ENCODE data around the gene EVI2B. TPM values are rescaled to one million over a fixed set of nuclear protein-coding genes. Genes with fewer than 3 reads are reported as not detected.
A peak's percentile ranks its signal among the peaks of the same experiment; 100 is the strongest.

Gene EVI2B
- total RNA-seq, 1 donor = 0.54 TPM

DNA sequence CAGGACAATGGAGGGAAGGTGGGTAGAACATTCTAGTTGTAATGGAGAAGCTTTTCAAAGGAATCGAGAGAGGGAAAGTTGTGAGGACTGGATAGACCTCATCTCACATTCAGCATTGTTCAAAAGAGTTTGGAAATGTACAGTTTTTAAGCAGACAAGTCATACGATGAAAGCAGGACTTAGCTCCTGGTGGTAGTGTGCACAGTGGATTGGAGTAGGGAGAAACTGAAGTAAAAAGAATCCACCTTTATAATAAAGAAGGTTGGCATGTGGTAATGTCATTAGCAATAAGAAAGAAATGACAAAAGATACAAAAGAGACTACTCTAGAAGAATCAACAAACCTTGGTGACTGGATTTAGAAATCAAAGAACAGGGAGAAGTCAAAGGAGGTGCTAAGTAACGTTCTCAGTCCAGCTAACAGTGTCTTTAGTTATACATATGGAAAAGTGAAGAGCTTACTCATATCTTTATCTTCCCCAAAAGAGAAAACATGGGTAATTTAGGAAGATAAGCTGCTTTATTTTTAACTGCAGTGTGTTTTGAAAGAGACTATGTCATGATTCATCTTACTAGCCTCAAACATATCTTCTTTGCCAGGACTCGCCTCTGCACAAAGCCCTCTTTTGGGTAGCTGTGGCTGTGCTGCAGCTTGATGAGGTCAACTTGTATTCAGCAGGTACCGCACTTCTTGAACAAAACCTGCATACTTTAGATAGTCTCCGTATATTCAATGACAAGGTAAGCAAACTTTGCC is 26.2 kb upstream of the EVI2B start:
- TF ChIP-seq, protein P1, sequence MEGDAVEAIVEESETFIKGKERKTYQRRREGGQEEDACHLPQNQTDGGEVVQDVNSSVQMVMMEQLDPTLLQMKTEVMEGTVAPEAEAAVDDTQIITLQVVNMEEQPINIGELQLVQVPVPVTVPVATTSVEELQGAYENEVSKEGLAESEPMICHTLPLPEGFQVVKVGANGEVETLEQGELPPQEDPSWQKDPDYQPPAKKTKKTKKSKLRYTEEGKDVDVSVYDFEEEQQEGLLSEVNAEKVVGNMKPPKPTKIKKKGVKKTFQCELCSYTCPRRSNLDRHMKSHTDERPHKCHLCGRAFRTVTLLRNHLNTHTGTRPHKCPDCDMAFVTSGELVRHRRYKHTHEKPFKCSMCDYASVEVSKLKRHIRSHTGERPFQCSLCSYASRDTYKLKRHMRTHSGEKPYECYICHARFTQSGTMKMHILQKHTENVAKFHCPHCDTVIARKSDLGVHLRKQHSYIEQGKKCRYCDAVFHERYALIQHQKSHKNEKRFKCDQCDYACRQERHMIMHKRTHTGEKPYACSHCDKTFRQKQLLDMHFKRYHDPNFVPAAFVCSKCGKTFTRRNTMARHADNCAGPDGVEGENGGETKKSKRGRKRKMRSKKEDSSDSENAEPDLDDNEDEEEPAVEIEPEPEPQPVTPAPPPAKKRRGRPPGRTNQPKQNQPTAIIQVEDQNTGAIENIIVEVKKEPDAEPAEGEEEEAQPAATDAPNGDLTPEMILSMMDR (IDR thresholded peaks at IDR 0.05; ENCODE audit: insufficient read depth, low read length) = peak; percentile 22
- peak; percentile 91 for DNase-seq (ENCODE audit: low read depth)

DNA sequence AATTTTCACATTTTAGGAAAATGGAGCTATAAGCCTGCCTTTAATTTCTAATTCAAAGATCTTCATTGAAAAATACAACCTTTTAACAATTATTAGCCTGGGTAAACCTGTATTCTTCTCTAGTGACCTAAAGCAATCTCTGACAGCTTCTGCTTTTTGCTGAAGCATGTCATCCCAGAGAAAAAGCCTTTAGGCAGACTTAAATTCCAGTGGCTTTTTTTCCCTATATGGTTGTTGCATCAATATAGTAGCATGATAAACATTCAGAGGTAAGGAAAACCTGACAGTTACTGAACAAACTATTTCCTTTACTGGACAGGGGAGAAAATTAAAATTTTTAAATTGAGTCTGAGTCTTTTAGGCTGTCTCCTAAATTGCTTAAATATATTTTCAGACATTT is 15.4 kb upstream of the EVI2B start:
- no peak overlapping the region for H3K4me3 ChIP-seq (ENCODE audit: low read depth, low read length)
- TF ChIP-seq, protein P1 (IDR thresholded peaks at IDR 0.05; ENCODE audit: insufficient read depth, low read length) = no peak
- no peak for DNase-seq (ENCODE audit: low read depth)

More for the DNA sequence above, 26.2 kb upstream of the EVI2B start:
- H3K4me3 ChIP-seq (ENCODE audit: low read depth, low read length) = peak overlapping the region; percentile 27

DNA sequence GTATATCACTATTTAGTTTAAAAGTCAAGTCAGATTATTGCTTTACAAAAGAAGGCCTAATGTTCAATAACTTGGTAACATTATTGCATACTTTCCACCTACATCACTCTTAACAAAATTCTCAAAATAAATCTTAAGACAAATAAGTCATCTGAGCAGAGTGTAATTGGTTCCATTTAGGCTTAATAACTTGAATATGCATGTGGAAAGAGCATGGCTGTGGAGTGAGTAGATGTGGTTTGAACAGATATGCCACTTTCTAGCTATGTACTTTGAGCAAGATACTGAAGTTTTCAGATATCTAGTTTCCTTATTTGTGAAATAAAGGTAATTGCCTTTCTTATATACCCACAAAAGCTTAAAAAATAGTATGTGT is 14.3 kb upstream of the EVI2B start:
- TF ChIP-seq, protein P1 (IDR thresholded peaks at IDR 0.05; ENCODE audit: insufficient read depth, low read length) = no peak

DNA sequence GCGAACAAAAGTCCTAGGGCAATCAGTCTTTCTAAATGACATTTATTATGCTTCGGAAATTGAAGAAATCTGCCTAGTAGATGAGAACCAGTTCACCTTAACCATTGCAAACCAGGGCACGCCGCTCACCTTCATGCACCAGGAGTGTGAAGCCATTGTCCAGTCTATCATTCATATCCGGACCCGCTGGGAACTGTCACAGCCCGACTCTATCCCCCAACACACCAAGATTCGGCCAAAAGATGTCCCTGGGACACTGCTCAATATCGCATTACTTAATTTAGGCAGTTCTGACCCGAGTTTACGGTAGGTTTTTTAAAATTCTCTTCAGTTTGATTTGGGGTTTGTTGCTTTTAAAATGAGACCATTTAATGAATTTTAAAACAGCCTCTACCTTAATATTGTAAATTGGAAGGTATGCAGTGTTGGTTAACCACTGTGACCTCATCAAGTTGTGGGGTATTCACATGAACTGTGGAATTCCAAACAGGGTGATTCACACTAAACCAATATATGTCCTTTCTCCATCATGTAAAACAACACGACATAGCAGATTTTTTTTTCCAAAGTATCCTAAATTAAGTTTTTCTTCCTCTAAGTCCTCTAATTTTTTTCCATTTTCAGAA is 13.8 kb upstream of the EVI2B start:
- TF ChIP-seq, protein P1 (IDR thresholded peaks at IDR 0.05; ENCODE audit: insufficient read depth, low read length) = no peak
- peak; percentile 85 for DNase-seq (ENCODE audit: low read depth)
- H3K4me3 ChIP-seq (ENCODE audit: low read depth, low read length) = no peak overlapping the region

More for the DNA sequence above, 14.3 kb upstream of the EVI2B start:
- no peak overlapping the region for H3K4me3 ChIP-seq (ENCODE audit: low read depth, low read length)
- peak; percentile 54 for DNase-seq (ENCODE audit: low read depth)

DNA sequence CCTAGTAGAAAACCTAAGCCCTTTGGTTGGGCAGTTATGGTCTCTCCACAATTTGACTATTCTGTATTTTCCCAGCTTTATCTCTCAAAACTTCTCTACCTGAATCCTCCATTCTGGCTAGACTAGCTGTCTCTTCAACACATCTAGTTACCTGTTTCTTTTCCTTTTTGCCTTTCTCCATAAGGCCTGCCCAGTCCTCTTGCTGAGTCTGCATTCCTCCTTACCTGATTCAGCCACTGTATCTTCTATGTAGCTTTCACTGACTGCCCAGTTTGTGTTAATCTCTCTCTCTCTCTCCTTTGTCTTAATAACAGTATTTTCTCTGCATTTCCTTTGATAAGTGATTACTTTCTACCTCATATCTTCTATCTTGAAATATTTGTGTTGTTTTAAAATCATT is 9.7 kb upstream of the EVI2B start:
- TF ChIP-seq, protein P1 (IDR thresholded peaks at IDR 0.05; ENCODE audit: insufficient read depth, low read length) = no peak
- no peak for DNase-seq (ENCODE audit: low read depth)
- H3K4me3 ChIP-seq (ENCODE audit: low read depth, low read length) = no peak overlapping the region

DNA sequence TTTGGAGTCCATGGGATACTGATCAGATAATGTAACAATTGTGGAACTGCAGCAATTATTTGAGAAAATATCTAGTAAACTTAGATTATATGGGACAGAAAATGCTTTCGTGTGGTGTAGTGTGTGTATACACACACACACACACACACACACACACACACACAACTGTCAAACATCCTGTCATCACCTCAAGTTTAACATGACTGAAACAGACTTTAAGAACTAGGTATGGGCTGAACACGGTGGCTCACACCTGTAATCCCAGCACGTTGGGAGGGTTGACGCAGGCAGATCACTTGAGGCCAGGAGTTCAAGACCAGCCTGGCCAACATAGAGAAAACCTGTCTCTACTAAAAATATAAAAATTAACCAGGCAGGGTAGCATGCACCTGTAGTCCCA is 8.1 kb upstream of the EVI2B start:
- TF ChIP-seq, protein P1 (IDR thresholded peaks at IDR 0.05; ENCODE audit: insufficient read depth, low read length) = no peak
- no peak overlapping the region for H3K4me3 ChIP-seq (ENCODE audit: low read depth, low read length)
- DNase-seq (ENCODE audit: low read depth) = no peak

Data from fibroblast of the aortic adventitia (primary cell).